Measurements from ENCODE around the gene PCGF3. TPM values are rescaled to one million over a fixed set of nuclear protein-coding genes. Genes with fewer than 3 reads are reported as not detected.

Gene PCGF3
- total and polyA plus RNA-seq, 12 donors, result 17.5 to 50.8 (median 21.9) TPM

DNA sequence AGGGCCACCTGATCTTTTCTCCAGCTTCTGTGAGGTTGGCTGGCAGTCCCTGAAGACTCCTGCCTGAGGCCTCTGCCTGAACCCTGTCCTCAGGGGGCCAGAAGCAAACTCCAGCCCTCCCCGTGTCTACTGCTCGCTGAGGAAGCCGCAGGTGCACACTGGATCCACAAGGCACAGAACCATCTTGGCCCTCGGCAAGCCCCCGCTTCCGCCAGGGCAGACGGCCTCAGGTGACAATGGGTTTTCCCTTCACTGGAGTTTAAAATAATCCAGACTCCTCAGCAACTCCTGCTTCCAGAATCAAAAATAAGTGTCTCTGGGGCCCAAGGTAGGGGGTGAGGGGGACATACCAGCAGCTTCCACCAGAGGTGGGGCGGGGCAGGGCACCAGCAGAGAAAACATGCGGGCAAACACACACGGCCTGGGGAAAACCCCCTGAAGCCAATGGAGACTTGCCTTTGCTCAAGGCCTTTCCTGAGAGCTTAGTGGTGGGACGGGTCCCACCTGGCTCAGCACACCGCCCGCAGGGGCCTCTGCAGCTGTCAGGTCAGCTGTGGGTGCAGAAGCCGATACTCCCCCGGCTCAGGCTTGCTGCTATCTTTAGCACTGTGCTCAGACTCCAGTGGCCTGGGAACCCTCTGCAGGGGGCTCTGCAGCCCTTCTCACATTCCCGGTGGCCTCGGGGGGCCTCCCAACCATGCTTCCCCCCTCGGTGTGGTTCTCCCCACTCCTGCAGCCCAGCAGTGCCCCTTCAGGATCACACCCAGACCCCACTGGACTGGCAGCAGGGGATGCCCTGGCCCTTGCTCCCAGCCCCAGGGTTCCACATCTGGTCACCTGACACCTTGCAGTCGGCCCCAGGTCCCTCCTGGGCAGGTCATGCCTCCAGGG lies 29.4 kb upstream of the PCGF3 start:
- no peak overlapping the region for H3K4me3 ChIP-seq
- no peaks in the 10 kb centered on the region for H3K9me3 ChIP-seq
- H3K27me3 ChIP-seq, result no peaks in the 10 kb centered on the region
- peaks cover 12 to 44% (median 37%) of the 10 kb centered on the region in 9 donors for H3K4me1 ChIP-seq
- peaks cover 0 to 20% (median 14%) of the 10 kb centered on the region in 9 donors for H3K36me3 ChIP-seq
- intact Hi-C loops (cut with DNase I), result no loop called here
- TF ChIP-seq, protein P1, sequence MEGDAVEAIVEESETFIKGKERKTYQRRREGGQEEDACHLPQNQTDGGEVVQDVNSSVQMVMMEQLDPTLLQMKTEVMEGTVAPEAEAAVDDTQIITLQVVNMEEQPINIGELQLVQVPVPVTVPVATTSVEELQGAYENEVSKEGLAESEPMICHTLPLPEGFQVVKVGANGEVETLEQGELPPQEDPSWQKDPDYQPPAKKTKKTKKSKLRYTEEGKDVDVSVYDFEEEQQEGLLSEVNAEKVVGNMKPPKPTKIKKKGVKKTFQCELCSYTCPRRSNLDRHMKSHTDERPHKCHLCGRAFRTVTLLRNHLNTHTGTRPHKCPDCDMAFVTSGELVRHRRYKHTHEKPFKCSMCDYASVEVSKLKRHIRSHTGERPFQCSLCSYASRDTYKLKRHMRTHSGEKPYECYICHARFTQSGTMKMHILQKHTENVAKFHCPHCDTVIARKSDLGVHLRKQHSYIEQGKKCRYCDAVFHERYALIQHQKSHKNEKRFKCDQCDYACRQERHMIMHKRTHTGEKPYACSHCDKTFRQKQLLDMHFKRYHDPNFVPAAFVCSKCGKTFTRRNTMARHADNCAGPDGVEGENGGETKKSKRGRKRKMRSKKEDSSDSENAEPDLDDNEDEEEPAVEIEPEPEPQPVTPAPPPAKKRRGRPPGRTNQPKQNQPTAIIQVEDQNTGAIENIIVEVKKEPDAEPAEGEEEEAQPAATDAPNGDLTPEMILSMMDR (IDR thresholded peaks at IDR 0.05), result no peak
- no peak overlapping the region for H3K27ac ChIP-seq
- DNase-seq, result no peak
- WGBS, 2 donors, result 51 to 61% methylated on average over 19 of the region's 19 CpGs
- ATAC-seq, result no peak

DNA sequence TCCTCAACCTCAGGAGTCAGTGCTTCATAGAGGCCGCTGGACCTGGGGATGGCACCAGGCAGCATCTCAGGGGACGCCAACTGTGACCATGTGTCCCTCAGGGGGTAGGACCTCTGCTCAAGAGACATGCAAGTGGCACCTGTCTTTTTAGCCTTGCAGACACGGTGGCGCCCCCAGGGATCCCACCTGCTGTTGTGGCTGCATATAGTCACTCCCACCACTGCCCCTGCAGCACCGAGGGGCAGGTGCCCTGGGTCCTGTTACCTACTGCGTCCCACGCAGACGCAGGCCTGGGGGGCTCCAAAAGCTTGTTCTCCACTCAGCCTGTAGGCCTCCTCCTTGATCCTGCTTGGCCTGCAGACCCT lies 28.8 kb upstream of the PCGF3 start:
- Histone ChIP-seq H3K36me3 (peaks cover 0 to 14% (median 9%) of the 10 kb centered on the region in 9 donors), H3K4me1 (peaks cover 13 to 45% (median 37%) of the 10 kb centered on the region in 9 donors), H3K27me3 (no peaks in the 10 kb centered on the region), H3K4me3 (no peak overlapping the region), H3K9me3 (no peaks in the 10 kb centered on the region), H3K27ac (no peak overlapping the region)
- ATAC-seq, result no peak
- 79 to 80% methylated on average over 8 of the region's 8 CpGs for WGBS, 2 donors
- TF ChIP-seq, protein P1 (IDR thresholded peaks at IDR 0.05), result no peak
- intact Hi-C loops (cut with DNase I), result no loop called here
- no peak for DNase-seq

DNA sequence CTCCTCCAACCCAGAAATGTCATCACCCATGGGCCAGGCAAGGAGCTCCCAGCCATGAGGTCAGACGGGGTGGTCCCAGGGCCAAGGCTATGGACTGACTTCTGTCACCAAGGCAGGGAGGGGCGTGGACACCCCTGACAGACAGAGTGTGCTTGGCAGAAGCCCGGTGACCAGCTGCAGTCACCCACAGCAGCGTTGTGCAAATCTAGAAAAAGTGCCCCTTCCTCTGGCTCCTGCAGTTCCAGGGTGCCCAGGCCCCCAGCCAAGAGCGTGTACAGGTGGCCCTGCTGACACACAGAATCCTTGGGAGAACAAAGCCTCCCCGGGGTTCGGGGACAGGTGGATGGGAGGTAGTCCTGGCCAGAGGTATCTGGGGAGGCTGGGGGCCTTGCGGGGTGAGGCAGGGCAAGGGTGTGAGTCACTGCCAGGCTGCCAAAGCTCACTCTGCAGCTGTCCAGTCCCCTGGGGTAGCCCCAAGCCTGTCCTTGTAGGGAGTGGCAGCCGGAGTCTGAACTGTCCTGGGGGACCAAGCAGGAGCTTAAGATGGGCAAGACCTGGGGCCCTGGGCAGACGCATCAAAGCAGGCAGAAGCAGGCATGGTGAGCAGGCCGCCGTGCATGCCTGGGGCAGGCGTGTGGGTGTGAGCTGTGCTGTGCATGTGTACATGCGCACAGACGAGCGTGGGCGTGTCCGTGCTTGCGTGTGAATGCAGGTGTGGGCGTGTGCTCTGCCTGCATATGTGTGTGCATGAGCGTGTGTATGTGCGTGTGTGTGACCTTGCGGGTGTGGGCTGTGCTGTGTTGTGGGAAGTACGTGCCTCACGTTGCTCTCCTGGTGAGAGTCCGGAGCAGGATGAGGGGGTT lies 28.0 kb upstream of the PCGF3 start:
- Histone ChIP-seq H3K9me3 (no peaks in the 10 kb centered on the region), H3K27ac (no peak overlapping the region), H3K27me3 (no peaks in the 10 kb centered on the region), H3K4me3 (no peak overlapping the region), H3K36me3 (peaks cover 0 to 10% (median under 1%) of the 10 kb centered on the region in 9 donors), H3K4me1 (peaks cover 13 to 44% (median 32%) of the 10 kb centered on the region in 9 donors)
- intact Hi-C loops (cut with DNase I), result no loop called here
- DNase-seq, result no peak
- TF ChIP-seq, protein P1 (IDR thresholded peaks at IDR 0.05), result no peak
- no peak for ATAC-seq
- 67 to 84% methylated on average over 26 of the region's 26 CpGs for WGBS, 2 donors

DNA sequence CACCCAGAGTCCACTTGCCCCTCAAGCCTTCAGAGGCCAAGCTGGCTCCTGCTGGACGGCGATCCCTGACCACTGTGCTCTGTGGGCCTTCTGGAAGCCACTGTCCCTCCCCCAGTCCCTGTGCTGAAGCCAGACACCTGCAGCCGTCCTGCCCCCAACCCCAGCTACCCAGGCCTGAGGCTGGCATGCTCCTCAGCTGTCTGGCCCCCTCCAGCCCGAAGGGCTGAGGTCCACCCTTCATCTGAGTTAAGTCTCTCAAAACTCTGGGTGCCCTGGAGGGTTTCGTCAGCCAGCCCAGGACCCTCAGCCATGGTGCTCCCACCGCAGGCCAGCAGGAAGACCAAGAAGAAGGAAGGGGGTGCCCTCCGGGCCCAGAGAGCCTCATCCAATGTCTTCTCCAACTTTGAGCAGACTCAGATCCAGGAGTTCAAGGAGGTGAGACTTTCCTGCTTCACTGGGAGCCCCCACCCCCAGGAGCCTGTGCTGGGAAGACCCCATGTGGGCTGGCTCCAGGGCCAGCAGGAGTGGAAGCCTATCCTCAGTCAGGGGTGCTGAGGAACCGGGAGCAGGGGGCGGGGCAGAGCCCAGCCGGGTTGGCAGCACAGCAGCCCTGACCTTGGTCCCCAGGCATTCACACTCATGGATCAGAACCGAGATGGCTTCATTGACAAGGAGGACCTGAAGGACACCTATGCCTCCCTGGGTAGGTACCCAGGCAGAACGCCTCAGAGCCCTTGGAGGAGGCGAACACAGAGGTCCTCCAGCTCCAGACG lies 27.1 kb upstream of the PCGF3 start:
- ATAC-seq, result no peak
- no peak for DNase-seq
- TF ChIP-seq, protein P1 (IDR thresholded peaks at IDR 0.05), result no peak
- Histone ChIP-seq H3K9me3 (no peaks in the 10 kb centered on the region), H3K36me3 (peaks cover 0 to 5% (median 0%) of the 10 kb centered on the region in 9 donors), H3K4me3 (no peak overlapping the region), H3K4me1 (peaks cover 9 to 42% (median 30%) of the 10 kb centered on the region in 9 donors), H3K27ac (no peak overlapping the region), H3K27me3 (no peaks in the 10 kb centered on the region)
- WGBS, 2 donors, result 81 to 83% methylated on average over 14 of the region's 14 CpGs
- intact Hi-C loops (cut with DNase I), result no loop called here
